AG09319 (cell line): ENCODE results near the gene IL22RA2.

Source experiments
- DNase-seq: peaks from one replicate; pipeline ENCODE4 v3.0.0-alpha.2; 2010; ENCODE audit warnings: low read depth; ENCODE audit errors: extremely low read depth
- CTCF ChIP-seq: IDR thresholded peaks from 2 replicates; pipeline ENCODE4 v1.5.1; 2011; ENCODE audit warnings: low read depth, mild to moderate bottlenecking, inconsistent platforms, low read length, moderate library complexity

Gene IL22RA2, protein sequence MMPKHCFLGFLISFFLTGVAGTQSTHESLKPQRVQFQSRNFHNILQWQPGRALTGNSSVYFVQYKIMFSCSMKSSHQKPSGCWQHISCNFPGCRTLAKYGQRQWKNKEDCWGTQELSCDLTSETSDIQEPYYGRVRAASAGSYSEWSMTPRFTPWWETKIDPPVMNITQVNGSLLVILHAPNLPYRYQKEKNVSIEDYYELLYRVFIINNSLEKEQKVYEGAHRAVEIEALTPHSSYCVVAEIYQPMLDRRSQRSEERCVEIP

GRCh38 chr6:137173501-137173900 lies at the start of gene IL22RA2:
Gene IL22RA2, minus strand, starts transcription at chr6:137173644. Its CDS starts 11,895 bp downstream, at chr6:137161749.
- no peak for DNase-seq
- TF ChIP-seq CTCF = no peak

DNA sequence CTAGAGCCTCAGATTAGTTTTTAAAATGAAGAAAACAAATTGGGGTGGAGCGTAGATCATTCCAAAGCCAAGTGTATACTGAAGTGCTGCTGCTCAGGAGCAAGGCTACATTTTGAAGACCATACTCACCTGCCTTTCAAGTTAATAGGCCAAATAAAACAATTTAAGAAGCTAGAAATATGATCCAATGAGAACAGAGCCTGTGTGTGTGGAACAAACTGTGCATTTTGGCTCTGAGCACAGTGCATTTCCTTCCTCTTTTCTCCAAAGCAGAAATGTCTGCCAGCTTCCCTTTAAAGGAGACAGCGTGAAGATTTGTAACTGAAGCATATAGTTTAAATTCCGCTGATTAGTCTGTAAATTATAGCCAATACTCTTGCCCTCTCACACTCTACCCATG lies 48.9 kb upstream of the IL22RA2 start:
- no peak for TF ChIP-seq CTCF
- no peak for DNase-seq

GRCh38 chr6:137219664-137220252 lies 46.3 kb upstream of the IL22RA2 start:
- no peak for DNase-seq
- TF ChIP-seq CTCF = no peak

DNA sequence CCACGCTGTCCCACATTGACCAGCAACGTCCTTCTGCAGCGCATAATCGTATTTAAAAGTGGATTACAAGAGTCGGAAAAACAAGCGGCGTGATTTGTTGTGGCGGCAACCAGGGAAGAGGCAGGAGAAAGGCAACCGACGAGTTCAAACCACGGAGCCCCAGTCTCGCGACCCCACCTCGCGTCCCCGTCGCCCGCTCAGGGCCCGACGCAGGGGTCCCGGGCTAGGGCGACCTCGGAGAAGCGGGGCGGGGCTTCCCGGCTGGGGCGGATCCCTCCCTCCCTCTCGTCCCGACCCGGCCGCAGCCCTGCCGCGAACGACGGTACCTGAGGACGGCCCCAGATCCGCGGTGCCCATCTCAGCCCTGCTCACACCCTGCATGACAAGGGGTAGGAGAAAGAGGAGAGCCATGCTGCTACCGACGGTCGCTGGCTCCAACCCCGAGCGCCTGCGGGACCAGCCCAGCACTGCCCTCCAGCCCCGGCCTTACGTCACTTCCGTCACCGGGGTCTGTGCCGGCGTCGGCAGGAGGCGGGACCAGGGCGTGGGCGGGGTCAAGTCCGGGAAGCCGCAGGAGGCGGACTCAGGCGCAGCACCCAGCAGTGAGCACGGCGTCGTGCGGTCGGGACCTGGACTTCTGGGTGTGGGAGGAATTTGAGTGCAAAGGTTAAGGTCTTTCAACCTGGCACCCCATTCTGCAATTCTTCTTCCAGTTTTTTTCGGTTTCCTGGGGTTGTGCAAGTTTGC lies 45.6 kb upstream of the IL22RA2 start, which contains the start of gene IFNGR1:
IFNGR1 (minus strand) TSS at position 469 of the 747 bp plus-strand sequence; CDS start at position 411, 58 bp downstream.
- no peak for TF ChIP-seq CTCF
- DNase-seq = peak; percentile 75

DNA sequence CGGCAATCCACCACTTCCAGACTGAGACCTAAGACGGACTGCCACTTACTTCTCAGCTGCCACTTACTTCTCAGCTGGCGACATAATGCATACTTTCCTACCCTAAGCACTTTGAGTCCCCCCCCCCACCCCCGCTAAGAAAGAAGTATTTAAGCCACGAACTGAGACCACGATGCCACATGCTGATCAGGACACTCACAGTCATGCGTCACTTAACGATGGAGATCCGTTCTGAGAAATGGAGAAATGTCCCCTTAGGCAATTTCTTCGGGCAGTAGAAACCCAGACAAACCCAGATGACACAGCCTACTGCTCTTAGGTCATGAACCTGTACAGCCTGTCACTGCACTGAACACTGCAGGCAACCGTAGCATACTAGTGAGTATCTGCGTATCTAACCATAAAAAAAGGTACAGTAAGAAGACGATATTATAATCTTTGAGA lies 45.1 kb upstream of the IL22RA2 start:
- DNase-seq = no peak
- TF ChIP-seq CTCF = no peak

GRCh38 chr6:137217801-137218472 lies 44.5 kb upstream of the IL22RA2 start:
- DNase-seq = no peak
- no peak for TF ChIP-seq CTCF
